ENCODE results near the gene LUZP2. TPM values are rescaled to one million over a fixed set of nuclear protein-coding genes. Genes with fewer than 3 reads are reported as not detected.

The LUZP2 gene
- total RNA-seq, 1 experiment from 2014 or later: 0.11 TPM

DNA sequence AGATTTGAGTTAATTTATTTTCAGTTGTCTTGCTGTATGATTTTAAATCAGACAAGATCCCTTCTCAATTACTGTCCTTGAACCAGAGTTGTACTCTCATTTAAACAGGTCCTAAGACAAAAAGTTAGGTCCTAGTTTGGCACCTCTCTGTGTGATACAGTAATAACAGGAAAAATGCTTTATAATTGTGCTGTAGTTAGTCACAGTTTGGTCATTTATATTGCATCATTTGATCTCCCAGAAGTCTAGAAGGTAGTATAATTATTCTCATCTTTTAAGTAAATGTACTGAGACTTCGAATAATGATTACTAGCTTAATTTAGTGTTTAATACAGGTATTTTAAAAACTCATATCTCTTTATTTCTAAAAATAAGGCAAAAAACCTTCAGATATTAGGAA lies 18.1 kb upstream of the LUZP2 start:
- ATAC-seq (no peak), DNase-seq (no peak)
- no TSS peak for BruUV-seq (replicated peaks)
- no peak overlapping the region for H3K9ac ChIP-seq (ENCODE audit: low read length)
- no peaks in the 10 kb centered on the region for H3K9me3 ChIP-seq (ENCODE audit: low read length)
- H3K36me3 ChIP-seq (ENCODE audit: low read depth, low read length): no peaks in the 10 kb centered on the region
- H3K27me3 ChIP-seq (ENCODE audit: low read length): no peaks in the 10 kb centered on the region
- no peak overlapping the region for H3K4me2 ChIP-seq (ENCODE audit: low read length)
- H4K20me1 ChIP-seq (ENCODE audit: low read length): no peaks in the 10 kb centered on the region
- TF ChIP-seq EZH2 (IDR thresholded peaks at IDR 0.05; ENCODE audit: low read length, unreplicated experiment) (no peak), EZH2phosphoT487 (IDR thresholded peaks at IDR 0.05; ENCODE audit: borderline replicate concordance, low read length) (no peak), CTCF (conservative IDR thresholded peaks at IDR 0.05; ENCODE audit: low read depth, low read length) (no peak)
- intact Hi-C loops (cut with micrococcal nuclease): no loop called here
- no peaks in the 10 kb centered on the region for H3K9me2 ChIP-seq (replicated peaks; ENCODE audit: low read length)
- H3K27ac ChIP-seq (ENCODE audit: low read length): no peak overlapping the region
- H3K79me2 ChIP-seq (ENCODE audit: low read length): no peaks in the 10 kb centered on the region
- ChIA-PET CTCF (no interaction called here), POLR2A (ENCODE audit: unreplicated experiment) (no interaction called here)
- H2AFZ ChIP-seq (ENCODE audit: low read length): no peak overlapping the region
- H3K4me3 ChIP-seq (ENCODE audit: low read length): no peak overlapping the region
- H3F3A ChIP-seq (ENCODE audit: low read length, unreplicated experiment): no peaks in the 10 kb centered on the region
- H3K4me1 ChIP-seq (ENCODE audit: insufficient read depth, low read length): no peaks in the 10 kb centered on the region

DNA sequence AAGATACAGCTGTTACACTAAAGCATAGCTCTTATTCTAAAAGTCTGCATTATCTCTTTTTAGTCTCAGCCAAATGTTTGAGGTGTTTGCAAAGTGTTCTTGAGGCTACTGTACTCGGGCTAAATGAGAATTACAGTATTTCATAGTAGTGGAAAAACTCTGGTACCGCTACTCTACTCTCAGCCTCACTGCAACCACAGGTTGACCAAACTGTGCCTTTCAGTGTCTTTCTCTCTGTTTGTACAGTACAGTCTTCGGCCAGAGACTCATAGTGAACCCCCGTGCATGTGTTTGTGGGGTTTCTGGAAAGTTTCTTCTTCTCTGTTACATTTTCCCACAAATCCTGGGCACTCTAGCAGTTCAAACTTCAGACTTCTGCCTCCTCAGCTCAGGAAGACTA lies 7.4 kb upstream of the LUZP2 start:
- ATAC-seq (no peak), DNase-seq (no peak)
- intact Hi-C loops (cut with micrococcal nuclease): no loop called here
- Histone ChIP-seq H3K9ac (ENCODE audit: low read length) (no peak overlapping the region), H3K9me2 (replicated peaks; ENCODE audit: low read length) (no peaks in the 10 kb centered on the region), H2AFZ (ENCODE audit: low read length) (no peak overlapping the region), H3K79me2 (ENCODE audit: low read length) (no peaks in the 10 kb centered on the region), H3K36me3 (ENCODE audit: low read depth, low read length) (no peaks in the 10 kb centered on the region), H3K27ac (ENCODE audit: low read length) (no peak overlapping the region), H3K4me2 (ENCODE audit: low read length) (no peak overlapping the region), H4K20me1 (ENCODE audit: low read length) (no peaks in the 10 kb centered on the region), H3K4me1 (ENCODE audit: insufficient read depth, low read length) (no peaks in the 10 kb centered on the region), H3K9me3 (ENCODE audit: low read length) (no peaks in the 10 kb centered on the region), H3F3A (ENCODE audit: low read length, unreplicated experiment) (no peaks in the 10 kb centered on the region), H3K27me3 (ENCODE audit: low read length) (no peaks in the 10 kb centered on the region), H3K4me3 (ENCODE audit: low read length) (no peak overlapping the region)
- no TSS peak for BruUV-seq (replicated peaks)
- TF ChIP-seq EZH2phosphoT487 (IDR thresholded peaks at IDR 0.05; ENCODE audit: borderline replicate concordance, low read length) (no peak), CTCF (conservative IDR thresholded peaks at IDR 0.05; ENCODE audit: low read depth, low read length) (no peak), EZH2 (IDR thresholded peaks at IDR 0.05; ENCODE audit: low read length, unreplicated experiment) (no peak)
- ChIA-PET CTCF (no interaction called here), POLR2A (ENCODE audit: unreplicated experiment) (no interaction called here)

DNA sequence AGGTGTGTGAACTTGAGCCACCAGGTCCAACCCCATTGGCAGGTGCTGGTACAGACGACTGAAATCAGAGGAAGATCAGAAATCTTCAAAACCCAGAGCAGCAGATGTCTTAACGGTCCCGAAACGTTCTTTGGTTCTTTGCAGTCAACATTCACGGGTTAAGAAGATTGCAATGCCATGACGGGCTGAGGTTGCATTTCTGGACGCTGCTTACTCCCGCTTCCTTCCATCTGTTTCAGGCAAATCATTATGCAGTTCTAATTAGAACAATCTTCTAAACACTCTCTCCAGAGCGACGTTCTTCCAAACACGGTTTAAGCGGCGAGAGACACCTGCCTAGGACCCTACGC lies 492 bp upstream of the LUZP2 start:
- H4K20me1 ChIP-seq (ENCODE audit: low read length): no peaks in the 10 kb centered on the region
- peak; percentile 25; the same call in 1 of the 2 replicates for ATAC-seq

More for the DNA sequence above, 492 bp upstream of the LUZP2 start:
- H3K27ac ChIP-seq (ENCODE audit: low read length): no peak overlapping the region
- H3K4me3 ChIP-seq (ENCODE audit: low read length): peak overlapping the region; percentile 82
- H3K36me3 ChIP-seq (ENCODE audit: low read depth, low read length): no peaks in the 10 kb centered on the region
- no peaks in the 10 kb centered on the region for H3K9me3 ChIP-seq (ENCODE audit: low read length)
- H3F3A ChIP-seq (ENCODE audit: low read length, unreplicated experiment): no peaks in the 10 kb centered on the region
- DNase-seq: no peak
- peak overlapping the region; percentile 91 for H2AFZ ChIP-seq (ENCODE audit: low read length)
- H3K4me1 ChIP-seq (ENCODE audit: insufficient read depth, low read length): no peaks in the 10 kb centered on the region
- CTCF ChIA-PET: no interaction called here
- TF ChIP-seq EZH2phosphoT487 (IDR thresholded peaks at IDR 0.05; ENCODE audit: borderline replicate concordance, low read length) (no peak), EZH2 (IDR thresholded peaks at IDR 0.05; ENCODE audit: low read length, unreplicated experiment) (no peak), CTCF (conservative IDR thresholded peaks at IDR 0.05; ENCODE audit: low read depth, low read length) (no peak)
- intact Hi-C loops (cut with micrococcal nuclease): loop anchor here (5.0 to 10.0 kb wide), 2 partner anchors 1472 to 1619 kb away; no protein-coding TSS in a partner anchor
- POLR2A ChIA-PET (ENCODE audit: unreplicated experiment): no interaction called here
- H3K4me2 ChIP-seq (ENCODE audit: low read length): peak overlapping the region; percentile 92
- no peak overlapping the region for H3K9ac ChIP-seq (ENCODE audit: low read length)
- no TSS peak for BruUV-seq (replicated peaks)
- no peaks in the 10 kb centered on the region for H3K9me2 ChIP-seq (replicated peaks; ENCODE audit: low read length)
- H3K27me3 ChIP-seq (ENCODE audit: low read length): peaks cover 18% of the 10 kb centered on the region; the same call in 1 of the 2 replicates
- no peaks in the 10 kb centered on the region for H3K79me2 ChIP-seq (ENCODE audit: low read length)

Data from PC-3 (cell line).